ENCODE measurements around the gene RPA1. TPM values are rescaled to one million over a fixed set of nuclear protein-coding genes. Genes with fewer than 3 reads are reported as not detected.

The RPA1 gene
- total RNA-seq, 1 donor from 2014 or later = 72.0 TPM

GRCh38 chr17:1786708-1787107 lies 43.1 kb upstream of the RPA1 start:
- Histone ChIP-seq H3K4me1 (peaks cover 62% of the 10 kb centered on the region), H3K4me3 (no peak overlapping the region), H3K27me3 (ENCODE audit: low read depth) (no peaks in the 10 kb centered on the region), H3K36me3 (peaks cover 7% of the 10 kb centered on the region), H3K9me3 (replicated peaks) (no peaks in the 10 kb centered on the region), H3K27ac (replicated peaks) (peak overlapping the region; percentile 84)
- TF ChIP-seq CTCF (IDR thresholded peaks at IDR 0.05; ENCODE audit: borderline replicate concordance) = no peak
- no peak for DNase-seq
- intact Hi-C loops (cut with micrococcal nuclease) = no loop called here

GRCh38 chr17:1787301-1787902 lies 42.4 kb upstream of the RPA1 start:
- Histone ChIP-seq H3K4me1 (peaks cover 61% of the 10 kb centered on the region), H3K27me3 (ENCODE audit: low read depth) (no peaks in the 10 kb centered on the region), H3K27ac (replicated peaks) (peak overlapping the region; percentile 84), H3K36me3 (peaks cover 5% of the 10 kb centered on the region), H3K9me3 (replicated peaks) (no peaks in the 10 kb centered on the region), H3K4me3 (no peak overlapping the region)
- TF ChIP-seq CTCF (IDR thresholded peaks at IDR 0.05; ENCODE audit: borderline replicate concordance) = no peak
- DNase-seq = peak; percentile 46
- intact Hi-C loops (cut with micrococcal nuclease) = no loop called here

GRCh38 chr17:1789936-1790335 lies 39.9 kb upstream of the RPA1 start:
- no peaks in the 10 kb centered on the region for H3K27me3 ChIP-seq (ENCODE audit: low read depth)
- no peaks in the 10 kb centered on the region for H3K9me3 ChIP-seq (replicated peaks)
- DNase-seq = no peak
- TF ChIP-seq CTCF (IDR thresholded peaks at IDR 0.05; ENCODE audit: borderline replicate concordance) = peak; percentile 32
- peaks cover 5% of the 10 kb centered on the region for H3K36me3 ChIP-seq
- intact Hi-C loops (cut with micrococcal nuclease) = no loop called here
- no peak overlapping the region for H3K4me3 ChIP-seq
- peaks cover 49% of the 10 kb centered on the region for H3K4me1 ChIP-seq
- peak overlapping the region; percentile 65 for H3K27ac ChIP-seq (replicated peaks)

GRCh38 chr17:1792495-1793446 lies 37.0 kb upstream of the RPA1 start:
- H3K27me3 ChIP-seq (ENCODE audit: low read depth) = no peaks in the 10 kb centered on the region
- no peaks in the 10 kb centered on the region for H3K9me3 ChIP-seq (replicated peaks)
- peak overlapping the region; percentile 52 for H3K27ac ChIP-seq (replicated peaks)
- DNase-seq = no peak
- no peak for TF ChIP-seq CTCF (IDR thresholded peaks at IDR 0.05; ENCODE audit: borderline replicate concordance)
- intact Hi-C loops (cut with micrococcal nuclease) = no loop called here
- H3K36me3 ChIP-seq = no peaks in the 10 kb centered on the region
- H3K4me3 ChIP-seq = no peak overlapping the region
- peaks cover 41% of the 10 kb centered on the region for H3K4me1 ChIP-seq

- Histone ChIP-seq H3K9me3 (replicated peaks) (no peaks in the 10 kb centered on the region), H3K4me3 (no peak overlapping the region), H3K36me3 (no peaks in the 10 kb centered on the region), H3K27me3 (ENCODE audit: low read depth) (no peaks in the 10 kb centered on the region), H3K4me1 (peaks cover 43% of the 10 kb centered on the region), H3K27ac (replicated peaks) (no peak overlapping the region)
- DNase-seq = no peak
- intact Hi-C loops (cut with micrococcal nuclease) = no loop called here
- TF ChIP-seq CTCF (IDR thresholded peaks at IDR 0.05; ENCODE audit: borderline replicate concordance) = no peak
These were observed 36.4 kb upstream of the RPA1 start for GRCh38 chr17:1793447-1793806.

All from left ventricle myocardium inferior (tissue), 1 donor.